ENCODE results near the gene PRKCQ.

DNA sequence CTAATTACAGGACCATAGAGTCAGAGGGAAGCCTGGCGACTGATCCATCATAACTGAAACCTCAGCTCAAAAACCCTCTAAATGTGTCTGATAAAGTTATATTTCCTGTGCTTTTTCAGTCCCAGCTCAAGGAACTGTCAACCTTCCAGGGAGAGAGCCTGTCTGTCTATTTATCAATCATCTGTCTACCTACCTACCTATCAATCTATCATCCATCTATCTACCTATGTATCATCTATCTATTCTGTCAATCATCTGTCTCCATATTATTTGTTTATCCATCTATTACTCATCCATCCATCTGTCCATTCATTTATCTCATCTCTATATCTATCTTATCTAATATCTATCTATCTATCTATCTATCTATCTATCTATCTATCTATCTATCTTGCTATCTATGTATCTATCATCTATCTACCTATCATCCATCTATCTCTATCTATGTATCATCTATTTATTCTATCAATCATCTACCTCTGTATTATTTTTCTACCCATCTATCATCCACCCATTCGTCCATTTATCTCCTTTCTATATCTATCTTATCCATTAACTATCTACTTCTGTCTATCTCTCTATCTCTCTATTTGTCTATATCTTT is 161.4 kb downstream of the PRKCQ start:
- TF ChIP-seq, protein P1, sequence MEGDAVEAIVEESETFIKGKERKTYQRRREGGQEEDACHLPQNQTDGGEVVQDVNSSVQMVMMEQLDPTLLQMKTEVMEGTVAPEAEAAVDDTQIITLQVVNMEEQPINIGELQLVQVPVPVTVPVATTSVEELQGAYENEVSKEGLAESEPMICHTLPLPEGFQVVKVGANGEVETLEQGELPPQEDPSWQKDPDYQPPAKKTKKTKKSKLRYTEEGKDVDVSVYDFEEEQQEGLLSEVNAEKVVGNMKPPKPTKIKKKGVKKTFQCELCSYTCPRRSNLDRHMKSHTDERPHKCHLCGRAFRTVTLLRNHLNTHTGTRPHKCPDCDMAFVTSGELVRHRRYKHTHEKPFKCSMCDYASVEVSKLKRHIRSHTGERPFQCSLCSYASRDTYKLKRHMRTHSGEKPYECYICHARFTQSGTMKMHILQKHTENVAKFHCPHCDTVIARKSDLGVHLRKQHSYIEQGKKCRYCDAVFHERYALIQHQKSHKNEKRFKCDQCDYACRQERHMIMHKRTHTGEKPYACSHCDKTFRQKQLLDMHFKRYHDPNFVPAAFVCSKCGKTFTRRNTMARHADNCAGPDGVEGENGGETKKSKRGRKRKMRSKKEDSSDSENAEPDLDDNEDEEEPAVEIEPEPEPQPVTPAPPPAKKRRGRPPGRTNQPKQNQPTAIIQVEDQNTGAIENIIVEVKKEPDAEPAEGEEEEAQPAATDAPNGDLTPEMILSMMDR (IDR thresholded peaks at IDR 0.05; ENCODE audit: low read depth, low read length), result no peak
- TF ChIP-seq POLR2A (IDR thresholded peaks at IDR 0.05; ENCODE audit: extremely low read depth, insufficient read length), result no peak
